CD1c-positive myeloid dendritic cell (primary cell): ENCODE results near the gene GRB10.
"Not testable (repeated sequence)": the region's sequence is repeated elsewhere in the genome, so short reads cannot be mapped to it uniquely, and the experiment has no call there.

Source experiments
- DNase-seq: peaks from one replicate; pipeline ENCODE4 v3.0.0-alpha.2; 2016; ENCODE audit errors: extremely low spot score

The GRB10 gene

DNA sequence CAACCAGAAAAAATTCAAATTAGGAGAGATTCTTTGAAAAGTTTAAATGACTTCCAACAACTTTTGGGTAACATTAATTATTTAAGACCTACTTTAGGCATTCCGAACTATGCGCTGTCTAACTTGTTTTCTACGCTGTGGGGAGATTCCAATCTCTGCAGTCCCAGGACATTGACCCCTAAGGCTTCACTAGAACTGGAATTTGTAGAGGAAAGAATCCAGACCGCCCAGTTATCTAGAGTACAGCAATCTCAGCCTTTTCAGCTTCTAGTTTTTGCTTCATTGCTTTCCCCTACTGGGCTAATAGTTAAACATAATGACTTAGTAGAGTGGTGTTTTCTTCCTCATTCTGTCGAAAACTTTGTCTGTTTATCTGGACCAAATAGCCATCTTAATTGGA is 202.6 kb downstream of the GRB10 start:
- DNase-seq, result no peak

GRCh38 chr7:50578105-50578504 is 204.6 kb downstream of the GRB10 start:
- not testable (repeated sequence) for DNase-seq

DNA sequence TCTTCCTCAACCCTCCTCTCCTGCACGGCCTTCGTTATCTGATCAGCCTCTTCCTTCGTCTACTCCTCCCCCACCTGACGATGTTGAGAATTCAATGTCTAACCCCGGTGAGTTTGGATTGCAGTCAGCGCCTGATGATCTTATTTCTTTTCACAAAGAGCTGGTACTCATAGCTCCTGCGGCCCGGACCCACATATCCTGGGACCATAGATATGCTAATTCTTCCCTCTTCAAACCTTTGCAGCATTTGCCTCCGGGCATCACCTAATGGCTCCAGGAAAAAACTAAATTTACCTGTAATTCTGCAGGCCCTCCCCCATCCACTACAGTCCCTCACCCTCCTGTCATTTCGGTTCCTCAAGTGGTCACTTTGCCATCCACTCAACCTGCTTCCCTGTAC is 205.1 kb downstream of the GRB10 start:
- DNase-seq, result no peak

DNA sequence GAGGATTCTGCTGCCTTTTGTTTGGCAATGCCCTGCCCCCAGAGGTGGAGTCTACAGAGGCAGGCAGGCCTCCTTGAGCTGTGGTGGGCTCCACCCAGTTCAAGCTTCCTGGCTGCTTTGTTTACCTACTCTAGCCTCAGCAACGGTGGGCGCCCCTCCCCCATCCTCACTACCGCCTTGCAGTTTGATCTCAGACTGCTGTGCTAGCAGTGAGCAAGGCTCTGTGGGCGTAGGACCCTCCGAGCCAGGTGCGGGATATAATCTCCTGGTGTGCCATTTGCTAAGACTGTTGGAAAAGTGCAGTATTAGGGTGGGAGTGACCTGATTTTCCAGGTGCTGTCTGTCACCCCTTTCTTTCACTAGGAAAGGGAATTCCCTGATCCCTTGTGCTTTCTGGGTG is 206.3 kb downstream of the GRB10 start:
- not testable (repeated sequence) for DNase-seq

GRCh38 chr7:50567715-50568261 is 214.9 kb downstream of the GRB10 start:
- no peak for DNase-seq

GRCh38 chr7:50565977-50566376 is 216.7 kb downstream of the GRB10 start:
- no peak for DNase-seq

DNA sequence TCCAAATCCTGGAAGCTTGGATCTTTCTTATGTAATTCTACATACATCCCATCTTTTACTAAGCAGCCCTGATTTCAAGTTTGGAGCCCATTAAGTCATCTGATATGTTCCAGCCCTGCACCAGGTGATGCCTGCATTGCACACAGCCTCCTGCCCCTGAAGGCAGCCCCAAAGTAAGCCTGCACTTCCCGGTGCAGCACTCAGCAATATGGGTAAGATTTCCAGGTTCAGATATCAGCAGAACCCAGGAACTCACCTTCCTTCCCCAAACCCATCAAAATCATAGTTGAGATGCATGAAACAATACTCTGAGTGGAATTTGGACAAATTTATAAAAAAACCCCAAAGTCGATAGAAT is 217.2 kb downstream of the GRB10 start:
- no peak for DNase-seq

DNA sequence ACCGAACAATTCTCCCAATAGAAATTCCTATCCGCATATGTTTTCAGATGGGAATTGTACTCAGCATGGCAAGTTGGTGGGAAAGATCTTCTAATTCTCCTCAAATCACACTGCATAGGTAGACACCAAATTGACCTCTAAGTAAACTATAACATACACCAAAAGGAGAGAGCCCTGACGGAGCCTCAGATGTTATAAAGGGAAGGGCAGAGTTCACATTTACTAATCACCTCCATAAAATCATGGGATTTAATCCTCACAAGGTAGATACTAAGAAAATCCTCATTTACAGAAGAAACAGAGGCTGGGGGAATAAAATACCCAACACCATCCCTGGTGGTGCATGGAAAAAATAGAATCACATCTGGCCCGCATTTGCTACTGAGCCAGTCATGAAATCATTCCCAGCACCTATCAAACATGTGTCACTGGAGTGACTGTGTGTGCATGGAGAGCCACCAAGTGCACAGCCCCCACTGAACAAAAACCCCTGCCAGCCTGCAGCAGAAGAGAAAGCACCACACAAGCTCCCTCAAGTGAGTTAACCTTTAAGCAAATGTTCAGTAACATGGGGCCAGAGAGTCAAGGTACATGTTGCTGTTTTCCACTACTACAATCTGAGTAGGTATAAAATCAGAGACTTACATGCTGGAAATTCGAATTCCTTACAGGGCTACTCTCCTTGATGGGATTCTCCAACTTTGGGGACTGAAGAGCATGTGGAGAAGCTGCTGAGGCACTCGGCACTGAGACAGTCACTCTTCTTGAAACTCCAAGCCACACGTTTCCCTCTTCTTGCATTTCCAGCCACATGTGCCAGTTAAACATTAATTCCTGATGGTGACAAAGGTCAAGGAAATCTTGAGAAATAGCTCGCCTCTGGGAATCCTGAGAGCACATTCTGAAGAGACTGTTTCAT is 217.8 kb downstream of the GRB10 start, which contains the start of gene DDC:
TSS of gene DDC (minus strand) at position 766 of the 919 bp plus-strand sequence. CDS start 21,320 bp downstream, outside the sequence.
- DNase-seq, result no peak

GRCh38 chr7:50564171-50564570 is 218.5 kb downstream of the GRB10 start:
- DNase-seq, result no peak

GRCh38 chr7:50562136-50562535 is 220.6 kb downstream of the GRB10 start:
- DNase-seq, result no peak

DNA sequence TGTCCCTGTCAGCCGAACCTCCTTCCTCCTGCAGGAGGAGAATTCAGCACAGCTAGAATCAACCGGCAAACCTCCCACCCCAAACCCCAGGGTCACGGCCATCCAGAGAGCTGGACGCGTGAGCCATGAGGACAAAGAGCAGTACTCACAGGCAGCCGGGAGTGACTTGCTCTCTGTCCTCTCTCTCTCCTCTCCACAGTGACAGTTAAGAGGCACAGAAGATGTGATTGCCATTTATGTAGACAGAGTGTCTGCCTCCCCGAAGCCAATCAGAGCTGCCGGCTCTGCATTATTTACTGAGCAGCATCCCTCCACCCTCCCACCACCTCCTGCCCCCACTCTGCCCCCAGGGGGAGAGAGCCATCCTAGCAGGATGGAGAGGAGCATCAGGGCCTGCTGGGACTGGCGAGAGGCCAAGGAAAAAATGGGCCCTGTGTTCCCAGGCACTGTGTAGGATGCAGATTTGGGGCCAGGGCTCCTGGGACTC is 221.8 kb downstream of the GRB10 start:
- no peak for DNase-seq

DNA sequence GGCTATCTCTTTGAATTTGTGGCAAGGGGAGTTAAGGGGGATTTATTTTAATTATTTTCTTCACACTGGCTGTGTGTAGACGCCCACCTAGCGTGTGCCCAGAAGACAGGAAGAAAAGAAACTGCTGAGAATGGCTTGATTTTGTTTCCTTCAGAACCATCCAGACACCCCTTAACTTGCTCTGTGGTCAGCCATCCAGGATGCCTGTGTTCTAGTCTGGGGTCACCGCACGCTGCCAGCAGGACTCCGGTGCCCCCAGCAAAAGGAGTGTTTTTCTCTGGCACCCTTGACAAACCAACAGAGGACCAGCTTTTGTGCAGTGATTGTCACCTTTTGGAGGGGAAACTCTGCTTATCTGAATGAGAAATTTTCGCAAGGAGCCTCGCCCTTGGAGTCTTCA is 222.8 kb downstream of the GRB10 start:
- DNase-seq, result no peak

GRCh38 chr7:50558294-50559053 is 224.2 kb downstream of the GRB10 start:
- DNase-seq, result no peak

DNA sequence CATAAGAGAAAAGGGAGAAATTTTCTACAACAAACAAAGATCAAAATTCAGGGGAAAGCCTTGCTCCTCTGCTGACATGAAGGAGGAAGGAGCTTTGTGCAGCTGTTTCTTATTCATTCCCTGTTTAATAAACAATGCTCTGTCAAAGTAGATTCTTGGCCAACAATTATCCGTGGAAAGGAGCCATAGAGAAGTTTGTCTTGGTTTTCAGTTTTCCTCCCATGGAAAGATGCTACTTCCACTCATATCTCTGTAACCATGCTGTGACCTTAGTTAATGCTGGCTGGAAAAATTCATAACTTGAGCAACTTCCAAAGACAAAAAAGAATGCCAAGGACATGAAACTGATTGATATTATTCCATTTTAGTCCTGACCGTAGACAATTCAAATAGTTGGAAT is 225.6 kb downstream of the GRB10 start:
- no peak for DNase-seq

DNA sequence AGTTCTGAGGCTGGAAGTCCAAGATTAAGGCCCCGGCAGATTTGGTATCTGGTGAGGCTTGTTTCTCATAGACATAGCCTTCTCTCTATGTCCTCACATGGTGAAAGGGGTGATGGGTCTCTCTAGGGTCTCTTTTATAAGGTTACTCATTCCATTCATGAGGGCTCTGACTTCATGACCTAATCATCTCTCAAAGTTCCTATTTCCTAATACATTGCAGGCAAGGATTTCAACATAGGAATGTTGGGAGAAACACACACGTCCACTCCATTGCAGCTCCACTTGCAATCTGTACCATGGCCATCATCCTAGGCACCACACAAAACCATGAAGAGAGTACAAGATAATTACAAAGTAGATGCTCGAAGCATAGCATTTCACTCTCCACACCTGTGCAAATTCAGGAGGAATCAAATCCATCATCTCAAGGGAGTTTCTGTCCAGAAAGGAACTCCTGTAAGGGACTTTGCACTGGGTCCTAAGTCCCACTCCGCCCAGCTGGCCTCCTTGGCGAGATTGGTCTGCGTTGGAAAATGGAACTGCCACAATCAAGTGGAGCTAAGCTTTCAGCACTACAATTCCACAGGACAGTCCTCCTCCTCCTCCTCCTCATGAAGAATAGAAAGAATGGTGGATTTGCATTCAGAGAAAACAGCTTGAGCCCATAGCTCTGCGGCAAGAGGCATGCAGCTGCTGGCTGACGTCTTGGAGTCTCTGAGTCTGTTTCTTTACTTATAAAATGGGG is 226.3 kb downstream of the GRB10 start:
- DNase-seq, result no peak

GRCh38 chr7:50555594-50556140 is 227.0 kb downstream of the GRB10 start:
- DNase-seq, result no peak

GRCh38 chr7:50554431-50555322 is 228.0 kb downstream of the GRB10 start:
- DNase-seq, result no peak

DNA sequence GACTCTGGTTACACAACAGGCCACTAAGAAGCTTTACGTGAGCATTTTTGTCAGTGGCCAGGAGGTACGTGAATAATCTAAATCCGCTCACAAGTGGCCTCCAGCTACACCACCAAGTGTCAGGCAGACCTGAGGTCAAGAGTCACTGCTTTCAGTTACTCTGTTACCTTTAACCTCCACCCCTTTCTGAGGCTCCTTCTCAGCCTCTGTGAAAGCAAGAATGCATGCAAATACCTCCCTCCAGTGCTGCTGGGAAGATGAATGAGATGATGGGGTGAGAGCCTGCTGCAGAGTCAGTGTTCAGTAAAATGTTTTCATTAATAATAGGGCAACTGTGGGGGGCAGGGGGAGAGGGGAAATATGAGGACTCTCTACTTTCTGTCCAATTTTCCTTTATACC is 228.7 kb downstream of the GRB10 start:
- no peak for DNase-seq

- DNase-seq, result no peak
Observed at GRCh38 chr7:50552921-50553320, 229.8 kb downstream of the GRB10 start.

DNA sequence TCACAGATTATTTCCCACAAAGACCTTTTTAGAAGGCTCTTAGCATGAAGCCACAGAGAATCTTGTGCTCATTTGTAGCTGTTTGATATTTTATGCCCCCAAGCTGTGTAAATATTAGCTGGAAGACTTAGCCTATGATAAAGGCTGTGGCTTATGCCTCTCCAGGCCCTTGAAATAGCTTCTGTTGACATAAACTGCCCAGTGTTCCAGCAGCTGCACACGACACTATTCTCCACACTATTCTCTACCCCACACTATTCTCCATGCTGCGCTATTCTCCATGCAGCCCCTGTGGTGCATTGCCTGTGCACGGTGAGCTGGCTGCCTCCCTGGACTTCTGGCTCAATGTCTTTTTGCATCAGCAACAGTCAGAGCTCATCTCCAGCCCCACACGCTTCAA is 230.6 kb downstream of the GRB10 start:
- DNase-seq, result no peak
